Measurements from ENCODE around the gene WNT4. TPM values are rescaled to one million over a fixed set of nuclear protein-coding genes. Genes with fewer than 3 reads are reported as not detected.

The WNT4 gene
- total RNA-seq, 1 experiment from 2014 or later: 0.29 TPM

GRCh38 chr1:22163564-22163963 is 20.7 kb upstream of the WNT4 start:
- no peak for DNase-seq (ENCODE audit: low read depth)

DNA sequence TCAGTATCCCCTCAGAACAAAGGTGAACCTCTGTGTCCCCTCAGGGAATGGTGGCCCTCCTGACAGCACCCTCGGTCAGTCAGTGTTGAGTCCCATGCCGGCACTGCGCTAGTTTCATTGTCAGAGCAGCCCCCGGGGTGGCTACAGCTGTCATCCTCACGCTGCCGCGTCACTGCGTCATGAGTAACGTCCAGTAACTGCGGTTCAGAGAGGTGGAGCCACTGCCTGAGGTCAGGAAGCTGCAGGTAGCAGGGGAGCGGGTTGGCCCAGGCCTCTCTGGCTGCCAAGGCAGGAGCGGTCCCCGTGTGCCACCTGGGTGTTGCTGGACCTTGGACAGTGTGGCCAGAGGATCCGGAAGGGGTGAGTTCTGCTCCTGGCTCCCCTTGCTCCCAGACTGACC is 20.2 kb upstream of the WNT4 start:
- DNase-seq (ENCODE audit: low read depth): no peak

GRCh38 chr1:22159891-22160290 is 17.0 kb upstream of the WNT4 start:
- DNase-seq (ENCODE audit: low read depth): no peak

DNA sequence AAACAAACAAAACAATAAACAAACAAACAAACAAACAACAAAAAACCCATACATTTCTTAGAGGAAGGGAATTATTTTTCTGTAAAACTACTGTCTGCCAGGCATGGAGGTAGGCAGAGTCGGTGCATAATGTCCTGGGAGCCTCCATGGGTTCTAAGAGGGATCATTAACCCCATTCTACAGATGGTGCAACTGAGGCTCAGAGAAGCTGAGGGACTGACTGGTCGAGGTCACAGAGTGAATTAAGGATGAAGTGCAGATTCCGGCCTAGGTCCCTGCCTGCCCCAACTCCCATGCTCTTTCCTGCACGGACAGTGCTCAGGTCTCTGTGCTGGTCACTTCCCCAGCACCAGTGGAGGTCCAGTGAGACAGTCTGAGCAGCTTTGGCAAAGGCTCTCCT is 15.8 kb upstream of the WNT4 start:
- no peak for DNase-seq (ENCODE audit: low read depth)

GRCh38 chr1:22157359-22157966 is 14.6 kb upstream of the WNT4 start:
- DNase-seq (ENCODE audit: low read depth): no peak

- DNase-seq (ENCODE audit: low read depth): no peak
These were observed 12.6 kb upstream of the WNT4 start for GRCh38 chr1:22155517-22155916.

DNA sequence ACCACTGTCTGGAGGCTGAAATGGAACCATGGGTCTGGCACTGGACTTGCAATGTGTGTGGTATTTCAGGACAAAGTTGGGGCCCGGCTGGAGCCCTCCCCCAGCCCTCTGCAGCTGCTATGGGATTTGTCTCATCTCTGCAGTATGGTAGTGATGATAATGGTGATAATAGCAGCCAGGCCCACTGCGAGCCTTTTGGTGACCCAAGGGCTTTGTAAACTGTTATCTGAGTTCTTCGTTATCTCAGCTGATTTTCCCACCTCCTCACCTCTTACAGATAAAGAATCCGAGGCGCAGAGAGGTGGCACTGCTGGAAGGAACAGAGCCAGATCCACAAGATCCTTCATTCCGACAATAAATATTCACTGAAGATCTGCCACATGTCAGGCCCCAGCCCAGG is 11.7 kb upstream of the WNT4 start:
- no peak for DNase-seq (ENCODE audit: low read depth)

GRCh38 chr1:22153660-22154437 is 11.0 kb upstream of the WNT4 start:
- DNase-seq (ENCODE audit: low read depth): no peak

- no peak for DNase-seq (ENCODE audit: low read depth)
These were observed 8.0 kb upstream of the WNT4 start for GRCh38 chr1:22150923-22151322.

DNA sequence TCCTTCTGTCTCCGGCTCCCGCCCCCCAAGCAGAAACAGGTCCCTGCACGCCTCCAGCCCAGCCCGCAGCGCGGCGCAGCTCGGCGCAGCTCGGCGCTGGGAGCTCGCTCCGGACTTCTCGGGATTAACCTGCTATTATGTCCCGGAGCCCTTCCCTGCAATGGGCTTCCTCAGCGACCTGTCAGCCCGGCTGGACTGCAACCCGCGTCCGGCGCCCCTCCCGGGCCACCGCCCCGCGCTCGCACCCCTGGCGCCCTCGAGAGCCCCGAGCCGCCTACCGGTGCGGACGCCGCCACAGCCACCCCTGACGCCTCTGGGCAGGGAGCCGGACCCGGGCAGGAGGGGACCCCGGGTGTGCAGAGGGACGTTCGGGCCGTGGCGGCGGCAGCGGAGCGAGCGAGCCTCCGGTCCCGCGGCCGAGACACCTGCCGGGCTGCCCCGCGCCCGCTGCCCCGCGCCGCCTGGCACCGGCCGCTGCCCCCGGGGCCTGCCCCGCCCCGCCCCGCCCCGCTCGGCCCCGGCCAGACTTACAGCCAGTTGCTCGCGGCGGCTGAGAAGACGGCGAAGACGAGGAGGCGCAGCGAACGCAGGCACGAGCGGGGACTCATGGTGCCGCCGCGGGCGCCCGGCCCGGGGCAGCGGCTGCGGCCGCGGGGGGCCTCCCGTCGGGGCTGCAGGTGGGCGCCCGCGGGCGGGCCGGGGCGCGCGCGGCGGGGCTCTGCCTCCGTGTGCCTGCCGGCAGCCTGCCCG is 407 bp downstream of the WNT4 start:
- DNase-seq (ENCODE audit: low read depth): peak; percentile 60

- DNase-seq (ENCODE audit: low read depth): peak; percentile 33
These were observed 1.2 kb downstream of the WNT4 start for GRCh38 chr1:22141554-22142314.

DNA sequence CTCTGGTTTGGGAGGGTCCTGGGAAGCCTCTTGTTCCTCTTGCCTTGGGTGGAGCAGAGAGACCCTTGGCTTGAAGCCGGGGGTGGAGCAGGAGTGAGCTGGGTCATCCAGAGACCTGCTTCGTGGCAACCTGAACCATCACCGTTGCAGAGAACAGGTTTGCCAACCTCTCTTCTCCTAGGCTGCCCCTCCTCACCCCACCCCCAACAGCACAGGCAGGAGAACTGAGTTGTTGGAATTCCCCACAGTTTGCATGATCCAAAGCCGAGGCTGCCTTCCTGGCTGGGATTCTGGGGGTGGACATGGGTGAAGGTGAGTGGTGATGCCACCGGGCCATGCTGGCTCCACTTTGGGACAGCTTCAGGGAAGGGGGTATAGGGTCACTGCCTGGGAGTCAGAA is 2.2 kb downstream of the WNT4 start:
- no peak for DNase-seq (ENCODE audit: low read depth)

DNA sequence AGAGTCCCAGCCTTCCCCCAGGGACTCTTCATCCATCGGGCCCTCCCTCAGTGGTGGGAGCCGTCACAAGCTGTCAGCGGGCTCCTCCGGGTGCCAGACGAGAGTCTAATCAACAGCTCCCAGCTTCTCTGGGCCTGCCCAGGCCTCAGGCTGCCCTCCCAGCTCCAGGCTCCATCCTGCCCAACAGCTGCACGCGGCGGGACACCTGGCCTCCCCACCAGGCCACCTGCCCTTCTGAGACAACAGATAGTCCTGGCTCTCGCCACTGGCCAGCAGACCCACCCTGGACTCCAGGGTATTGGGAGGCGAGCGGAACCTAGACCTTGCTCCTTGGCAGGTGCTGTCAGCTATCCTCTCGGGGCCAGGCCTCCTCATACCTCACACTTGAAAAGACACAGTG is 3.1 kb downstream of the WNT4 start:
- DNase-seq (ENCODE audit: low read depth): no peak

DNA sequence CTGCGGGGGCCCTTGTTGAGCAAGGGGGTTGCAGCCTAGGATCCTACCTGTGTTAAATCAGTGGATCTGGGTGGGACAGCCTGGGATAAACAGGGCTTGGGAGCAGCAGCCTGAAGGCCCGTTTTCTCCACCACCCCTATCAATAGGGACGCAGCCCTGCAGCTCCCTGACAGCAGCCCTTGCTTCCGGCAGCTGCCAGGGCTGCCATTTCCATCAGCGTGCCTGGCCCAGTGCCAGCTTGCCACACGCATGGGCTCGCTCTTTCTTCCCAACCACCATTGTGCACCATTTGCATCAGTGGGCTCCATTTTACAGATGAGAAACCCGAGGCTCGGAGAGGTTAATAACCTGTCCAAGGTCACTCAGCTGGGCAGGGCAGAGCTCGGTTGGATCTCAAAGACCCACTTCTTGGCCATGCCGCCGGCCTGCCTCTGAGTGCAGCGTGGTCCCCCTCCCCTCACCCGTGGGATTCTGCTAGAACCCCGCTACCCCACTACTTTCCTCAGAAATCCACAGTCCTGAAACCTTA is 3.8 kb downstream of the WNT4 start:
- no peak for DNase-seq (ENCODE audit: low read depth)

DNA sequence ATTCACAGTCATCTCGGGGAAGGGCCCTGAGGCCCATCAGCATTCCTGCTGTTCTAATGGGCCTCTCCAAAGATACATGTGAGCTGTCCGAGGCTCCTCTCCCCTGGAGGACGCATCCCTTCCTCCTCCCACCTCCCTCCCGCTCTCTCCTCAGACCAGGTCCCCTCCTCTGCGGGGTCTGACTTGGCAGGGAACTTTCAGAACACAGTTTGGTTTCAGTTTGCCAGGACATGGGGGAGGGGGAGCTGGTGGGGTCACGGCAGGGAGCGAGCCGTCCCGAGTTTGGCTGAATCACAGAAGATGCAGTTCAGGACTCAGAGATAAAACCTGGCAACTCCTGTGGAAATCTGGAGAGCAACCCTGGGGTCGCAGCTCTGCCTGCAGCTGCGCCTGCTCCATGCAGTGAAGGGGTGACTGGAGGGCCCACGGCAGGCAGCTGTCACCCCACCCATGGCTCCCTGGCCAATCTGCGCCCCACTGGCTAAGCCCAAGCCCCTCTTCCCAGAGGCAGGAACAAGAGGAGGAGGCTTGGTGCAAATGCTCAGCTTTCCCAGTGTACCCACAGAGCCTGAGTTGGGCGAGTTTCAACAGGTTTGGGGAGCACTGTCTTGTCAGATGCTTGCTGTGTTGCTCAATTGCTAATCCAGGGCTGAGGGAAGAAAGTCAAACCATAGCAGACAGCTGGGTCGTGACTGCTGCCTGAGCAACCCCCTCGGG is 5.7 kb downstream of the WNT4 start:
- DNase-seq (ENCODE audit: low read depth): no peak

DNA sequence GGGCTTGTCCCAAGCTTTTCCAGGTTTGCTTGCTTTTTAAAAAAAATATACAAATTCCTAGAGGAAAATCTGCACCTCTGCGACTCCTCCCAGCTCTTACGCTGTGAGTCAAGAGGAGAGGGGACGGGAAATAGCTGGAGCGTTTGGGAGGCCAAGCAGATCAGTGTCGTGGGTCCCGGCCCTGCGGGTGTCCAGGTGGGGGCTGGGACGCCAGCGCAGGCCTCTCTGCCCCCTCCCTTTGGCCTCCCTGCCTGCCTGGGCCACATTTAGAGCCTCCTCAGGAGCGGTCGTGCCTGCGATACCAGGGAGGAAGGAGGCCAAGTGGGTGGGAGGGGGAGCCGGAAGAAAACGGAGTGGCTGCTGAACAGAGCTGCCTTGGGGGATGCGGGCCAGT is 9.0 kb downstream of the WNT4 start:
- DNase-seq (ENCODE audit: low read depth): no peak

DNA sequence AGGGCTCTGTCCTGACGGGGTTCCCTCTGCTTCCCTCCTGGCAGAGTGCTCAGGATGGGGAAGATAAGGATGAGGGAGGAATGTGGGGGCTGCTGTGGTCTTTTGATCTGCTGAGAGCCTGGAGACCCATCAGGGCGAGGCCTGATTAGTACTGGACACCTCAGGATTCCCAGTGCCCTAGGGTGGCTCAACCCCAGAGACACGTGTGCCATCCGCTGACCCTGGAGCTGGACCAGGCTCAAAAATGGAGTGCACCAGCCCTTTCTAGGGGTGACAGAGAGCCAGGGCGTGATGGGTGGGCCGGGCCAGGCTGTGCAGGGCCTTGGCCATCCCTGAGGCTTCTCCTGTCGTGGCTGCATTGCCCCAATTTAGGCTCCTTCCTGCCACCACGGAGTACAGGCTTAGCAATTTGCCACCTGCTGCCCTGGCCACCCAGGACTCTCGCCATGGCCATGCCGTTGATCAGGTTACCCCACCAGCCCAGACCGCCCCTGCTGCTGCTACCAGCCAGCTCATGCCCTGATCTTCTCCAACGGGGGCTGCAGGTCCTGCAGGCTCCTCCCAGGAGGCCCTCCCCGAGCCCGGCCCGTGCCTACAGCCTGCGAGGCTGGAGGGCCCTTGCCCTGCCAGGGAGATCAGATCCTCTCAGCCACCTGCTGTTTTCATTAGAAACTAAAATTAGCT is 9.5 kb downstream of the WNT4 start:
- DNase-seq (ENCODE audit: low read depth): no peak

DNA sequence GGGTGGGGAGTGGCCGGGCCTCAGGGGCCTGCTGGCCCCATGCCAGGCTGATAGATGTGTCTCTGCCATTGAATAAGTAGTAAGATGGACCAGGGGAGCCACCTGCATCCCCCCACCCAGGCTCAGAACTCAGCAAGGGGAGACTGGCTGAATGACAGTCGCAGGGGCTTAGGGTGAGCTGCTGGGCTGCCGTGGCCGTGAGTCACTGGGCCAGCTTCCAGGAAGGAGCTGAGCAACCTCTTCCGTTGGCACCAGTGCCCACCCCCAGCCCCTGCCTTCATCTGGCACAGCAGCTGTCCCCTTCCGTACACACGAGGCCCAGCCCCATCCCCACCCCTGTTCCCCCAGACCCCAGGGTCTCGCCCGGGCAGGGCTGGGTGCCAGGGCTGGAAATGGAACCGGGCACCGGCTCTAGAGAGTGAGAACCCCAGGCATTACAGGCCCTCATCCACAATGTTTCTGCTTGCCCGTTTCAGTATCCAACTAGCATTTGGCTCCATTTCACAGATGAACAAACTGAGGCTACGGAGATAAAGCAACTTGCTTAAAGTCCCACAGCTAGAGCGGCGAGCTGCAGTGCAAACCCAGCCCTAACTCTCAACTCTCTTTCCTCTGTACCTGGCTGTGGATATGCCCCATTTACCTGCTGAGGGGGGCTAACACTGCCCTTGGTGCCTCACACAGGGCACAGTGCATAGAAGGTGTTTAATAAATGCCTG is 10.2 kb downstream of the WNT4 start:
- peak; percentile 92 for DNase-seq (ENCODE audit: low read depth)

DNA sequence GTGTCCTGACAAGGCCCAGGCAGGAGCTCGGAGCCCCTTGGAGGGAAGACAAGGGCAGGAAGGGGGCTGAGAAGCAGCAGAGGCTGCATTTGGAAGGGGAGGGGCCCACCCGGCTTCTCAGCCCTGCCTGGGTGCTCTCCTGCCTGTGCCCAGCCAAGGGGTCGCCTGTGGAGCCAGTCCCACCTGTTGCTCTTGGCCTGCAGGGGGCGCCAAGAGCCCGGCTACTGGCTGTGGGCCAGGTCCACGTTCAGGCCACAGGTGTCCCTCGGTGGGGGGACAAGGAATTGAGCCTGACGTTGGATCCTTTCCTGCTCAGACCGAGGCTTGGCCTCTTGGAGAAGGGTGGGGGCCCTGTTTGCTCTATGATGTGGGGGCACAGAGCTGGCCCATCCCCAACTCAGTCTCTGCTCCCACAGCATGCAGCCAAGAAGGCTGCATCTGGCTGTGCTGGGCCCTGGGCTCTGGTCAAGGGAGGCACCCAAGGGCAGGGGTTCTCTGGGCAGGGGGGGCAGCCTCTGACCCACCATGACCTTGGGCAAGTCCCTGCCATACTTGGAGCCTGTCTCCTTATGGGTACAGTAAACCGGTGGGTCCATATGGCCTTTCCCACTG is 10.9 kb downstream of the WNT4 start:
- DNase-seq (ENCODE audit: low read depth): peak; percentile 64

DNA sequence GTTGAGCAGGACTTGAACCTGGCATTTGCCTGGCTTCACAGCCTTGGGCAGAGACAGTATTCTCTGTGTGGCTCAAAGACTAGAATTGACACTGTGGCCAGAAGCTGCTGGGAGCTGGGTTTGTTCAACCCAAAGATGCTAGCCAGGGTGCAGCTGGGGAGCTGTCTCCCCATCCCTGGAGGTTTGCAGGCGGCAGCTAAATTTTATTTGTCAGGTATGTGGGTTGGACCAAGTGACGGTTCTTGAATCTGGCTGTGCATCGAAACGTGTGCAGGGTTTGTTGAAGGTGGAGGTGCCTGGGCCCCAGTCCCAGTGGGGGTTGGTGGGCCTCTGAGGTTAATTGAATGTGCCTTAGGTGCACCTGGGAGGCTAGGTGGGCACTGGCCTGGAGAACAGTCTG is 11.8 kb downstream of the WNT4 start:
- DNase-seq (ENCODE audit: low read depth): no peak

Data from Daoy (cell line).